K562 (cell line): ENCODE measurements around the gene PAF1. TPM values are rescaled to one million over a fixed set of nuclear protein-coding genes. Genes with fewer than 3 reads are reported as not detected.

ENCODE experiments used
- ATF3 ChIP-seq, 2 experiments: fragments of 450-650 bp in 1 of 2; sonication (generic) in 1 of 2; formaldehyde crosslinking in 1 of 2; IDR thresholded peaks in 1 of 2; conservative IDR thresholded peaks in 1 of 2; 2 replicates each; pipeline versions ENCODE4 v1.6.1 to v1.8.1; 2016 to 2023; ENCODE audit warnings: mild to moderate bottlenecking in 2 of 2, moderate library complexity in 2 of 2, inconsistent platforms in 1 of 2, missing genetic modification reagents in 1 of 2
- BCL6 ChIP-seq: fragments of 250-450 bp; sonication (Bioruptor Pico); IDR thresholded peaks from 2 replicates; pipeline ENCODE4 v1.4.0; 2020
- HMBOX1 ChIP-seq: sonication (generic); IDR thresholded peaks from 2 replicates; pipeline ENCODE4 v1.6.1; 2016
- JUN ChIP-seq, 2 experiments: sonication (generic) in 1 of 2; formaldehyde crosslinking in 1 of 2; IDR thresholded peaks; 2 replicates each; pipeline versions ENCODE4 v1.6.1 to v1.8.0; 2012 to 2022; ENCODE audit warnings: borderline replicate concordance in 2 of 2, mild to moderate bottlenecking in 2 of 2, improper control_type of control experiment in 1 of 2, low read depth in 1 of 2, low read length in 1 of 2, missing genetic modification reagents in 1 of 2
- MTA2 ChIP-seq: fragments of 450-650 bp; IDR thresholded peaks from 2 replicates; pipeline ENCODE4 v1.6.1; 2016; ENCODE audit warnings: low read depth
- NR1H2 ChIP-seq: sonication (generic); formaldehyde crosslinking; IDR thresholded peaks from 2 replicates; pipeline ENCODE4 v1.4.0; 2020; ENCODE audit warnings: mild to moderate bottlenecking, missing genetic modification reagents
- POU5F1 ChIP-seq: fragments of 150-350 bp; IDR thresholded peaks from 2 replicates; pipeline ENCODE4 v1.6.1; 2014; ENCODE audit warnings: borderline replicate concordance, low read length, low read depth, mild to moderate bottlenecking; ENCODE audit not compliant: partially characterized antibody
- SRSF7 ChIP-seq: fragments of 200-400 bp; formaldehyde crosslinking; optimal IDR thresholded peaks from 2 replicates; pipeline ENCODE3; 2017; ENCODE audit warnings: mild to moderate bottlenecking, low read depth, low read length
- STAG1 ChIP-seq: sonication (generic); formaldehyde crosslinking; IDR thresholded peaks from 2 replicates; pipeline ENCODE4 v1.5.0; 2020; ENCODE audit warnings: missing genetic modification reagents, borderline replicate concordance
- STAT5A ChIP-seq: IDR thresholded peaks from 2 replicates; pipeline ENCODE4 v1.6.1; 2012; ENCODE audit warnings: low read length, inconsistent platforms, borderline replicate concordance
- ZNF354B ChIP-seq: fragments of 250-450 bp; sonication (Bioruptor Pico); IDR thresholded peaks from 2 replicates; pipeline ENCODE4 v1.4.0; 2020
- ZNF407 ChIP-seq: fragments of 450-650 bp; IDR thresholded peaks from 2 replicates; pipeline ENCODE4 v1.6.1; 2016; ENCODE audit warnings: low read depth
- polyA plus RNA-seq, 8 experiments: library from polyadenylated mRNA; depleted of rRNA in 4 of 8; stranded (reverse) in 5 of 8; unstranded in 3 of 8; fragments of >200 nt; fragmentation: Nextera tagmentation in 2 of 8; fragmentation: Illumina TruSeq in 1 of 8; extraction: Ambion mirVana in 2 of 8; extraction: Trizol in 1 of 8; gene quantifications; 2 replicates each; pipeline versions ENCODE4 v1.2.1 to v1.2.3, GENCODE V29; 2011 to 2014; ENCODE audit warnings: inconsistent platforms in 1 of 8, missing spikeins in 1 of 8
- total RNA-seq, 7 experiments: library from RNA; depleted of rRNA in 6 of 7; stranded (reverse); fragments of >200 nt in 6 of 7; fragmentation: Illumina TruSeq in 2 of 7; extraction: Trizol in 2 of 7; gene quantifications; 2 replicates each; pipeline versions ENCODE4 v1.2.1 to v1.2.3, GENCODE V29; 2011 to 2021; ENCODE audit warnings: low replicate concordance in 1 of 7

Gene PAF1
- total and polyA plus RNA-seq, 9 of the 15 experiments (the other 6 are each of a cell fraction or from before 2014, with no cell fraction given): 1.5 to 45.0 (median 33.8) TPM

GRCh38 chr19:39381910-39382611 lies 8.8 kb downstream of the PAF1 start (continued):
- TF ChIP-seq ZNF407 (no peak), ZNF354B (CRISPR knock-in tag) (no peak), MTA2 (peak; percentile 88), SRSF7 (no peak), ATF3 (IDR thresholded peaks at IDR 0.05) (0 out of 2 replicates have a peak, but pooled peaks have one; percentile 7), ATF3 (CRISPR knock-in tag; conservative IDR thresholded peaks at IDR 0.05) (no peak), HMBOX1 (peak; percentile 56; the same call in 1 of the 2 replicates), NR1H2 (no peak), STAT5A (peak; percentile 80), POU5F1 (no peak), BCL6 (no peak), STAG1 (CRISPR knock-in tag) (no peak), JUN (IDR thresholded peaks at IDR 0.05; ENCODE audit: borderline replicate concordance, low read depth, low read length) (no peak), JUN (CRISPR knock-in tag; IDR thresholded peaks at IDR 0.05; ENCODE audit: borderline replicate concordance) (no peak)
- TF ChIP-seq, all 486 proteins: peak for 111
